ENCODE results near the gene MEX3A.

GRCh38 chr1:156078728-156079127 is 3.5 kb downstream of the MEX3A start:
- TF ChIP-seq POLR2A (IDR thresholded peaks at IDR 0.05) (no peak), CTCF (IDR thresholded peaks at IDR 0.05) (no peak)

Data from tibial nerve (tissue), 3 donors.